Measurements from ENCODE around the gene HEMK1.

GRCh38 chr3:50567011-50567385 lies 2.3 kb upstream of the HEMK1 start:
- TF ChIP-seq EP300 (IDR thresholded peaks at IDR 0.05), result no peak
- TF ChIP-seq CTCF (IDR thresholded peaks at IDR 0.05), result no peak
- no peak for TF ChIP-seq POLR2A (IDR thresholded peaks at IDR 0.05)
